RKO (cell line): ENCODE data around the gene SGCE.
A peak's percentile ranks its signal among the peaks of the same experiment; 100 is the strongest.
"Not testable (repeated sequence)": the region's sequence is repeated elsewhere in the genome, so short reads cannot be mapped to it uniquely, and the experiment has no call there.

Experiments
- DNase-seq: peaks from one replicate; pipeline ENCODE4 v3.0.0-alpha.2; 2016; ENCODE audit warnings: low spot score

The SGCE gene, protein sequence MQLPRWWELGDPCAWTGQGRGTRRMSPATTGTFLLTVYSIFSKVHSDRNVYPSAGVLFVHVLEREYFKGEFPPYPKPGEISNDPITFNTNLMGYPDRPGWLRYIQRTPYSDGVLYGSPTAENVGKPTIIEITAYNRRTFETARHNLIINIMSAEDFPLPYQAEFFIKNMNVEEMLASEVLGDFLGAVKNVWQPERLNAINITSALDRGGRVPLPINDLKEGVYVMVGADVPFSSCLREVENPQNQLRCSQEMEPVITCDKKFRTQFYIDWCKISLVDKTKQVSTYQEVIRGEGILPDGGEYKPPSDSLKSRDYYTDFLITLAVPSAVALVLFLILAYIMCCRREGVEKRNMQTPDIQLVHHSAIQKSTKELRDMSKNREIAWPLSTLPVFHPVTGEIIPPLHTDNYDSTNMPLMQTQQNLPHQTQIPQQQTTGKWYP

DNA sequence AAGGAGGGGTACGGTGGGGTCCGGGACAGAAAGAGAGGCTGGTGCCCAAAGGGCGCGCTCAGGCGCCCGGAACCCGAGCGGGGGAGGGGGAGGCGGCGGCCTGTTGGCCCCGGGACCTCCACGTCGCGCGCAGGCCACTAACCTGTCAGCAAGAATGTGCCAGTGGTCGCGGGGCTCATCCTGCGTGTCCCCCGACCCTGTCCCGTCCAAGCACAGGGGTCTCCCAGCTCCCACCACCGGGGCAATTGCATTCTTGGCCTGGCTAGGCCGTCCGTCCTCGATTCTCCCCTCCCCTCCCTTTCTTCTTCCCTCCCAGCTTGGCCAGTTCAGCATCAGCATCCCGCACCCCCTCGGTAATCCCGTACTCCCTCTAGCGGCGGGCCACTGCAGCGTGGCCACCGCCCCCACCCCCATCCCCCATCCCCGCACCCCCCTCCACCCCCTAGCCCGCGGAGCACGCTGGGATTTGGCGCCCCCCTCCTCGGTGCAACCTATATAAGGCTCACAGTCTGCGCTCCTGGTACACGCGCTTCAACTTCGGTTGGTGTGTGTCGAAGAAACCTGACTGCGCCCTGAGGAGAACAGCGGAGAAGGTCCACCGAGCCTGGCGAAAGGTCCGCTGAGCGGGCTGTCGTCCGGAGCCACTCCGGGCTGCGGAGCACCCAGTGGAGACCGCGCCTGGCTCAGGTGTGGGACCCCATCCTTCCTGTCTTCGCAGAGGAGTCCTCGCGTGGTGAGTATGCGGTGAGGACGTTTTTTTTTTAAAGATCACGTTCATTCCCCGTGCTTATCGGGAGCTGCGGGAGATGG, at the start of gene SGCE:
SGCE (minus strand) TSS at position 286 of the 810 bp plus-strand sequence; CDS start at position 251, 35 bp downstream.
- DNase-seq = no peak

DNA sequence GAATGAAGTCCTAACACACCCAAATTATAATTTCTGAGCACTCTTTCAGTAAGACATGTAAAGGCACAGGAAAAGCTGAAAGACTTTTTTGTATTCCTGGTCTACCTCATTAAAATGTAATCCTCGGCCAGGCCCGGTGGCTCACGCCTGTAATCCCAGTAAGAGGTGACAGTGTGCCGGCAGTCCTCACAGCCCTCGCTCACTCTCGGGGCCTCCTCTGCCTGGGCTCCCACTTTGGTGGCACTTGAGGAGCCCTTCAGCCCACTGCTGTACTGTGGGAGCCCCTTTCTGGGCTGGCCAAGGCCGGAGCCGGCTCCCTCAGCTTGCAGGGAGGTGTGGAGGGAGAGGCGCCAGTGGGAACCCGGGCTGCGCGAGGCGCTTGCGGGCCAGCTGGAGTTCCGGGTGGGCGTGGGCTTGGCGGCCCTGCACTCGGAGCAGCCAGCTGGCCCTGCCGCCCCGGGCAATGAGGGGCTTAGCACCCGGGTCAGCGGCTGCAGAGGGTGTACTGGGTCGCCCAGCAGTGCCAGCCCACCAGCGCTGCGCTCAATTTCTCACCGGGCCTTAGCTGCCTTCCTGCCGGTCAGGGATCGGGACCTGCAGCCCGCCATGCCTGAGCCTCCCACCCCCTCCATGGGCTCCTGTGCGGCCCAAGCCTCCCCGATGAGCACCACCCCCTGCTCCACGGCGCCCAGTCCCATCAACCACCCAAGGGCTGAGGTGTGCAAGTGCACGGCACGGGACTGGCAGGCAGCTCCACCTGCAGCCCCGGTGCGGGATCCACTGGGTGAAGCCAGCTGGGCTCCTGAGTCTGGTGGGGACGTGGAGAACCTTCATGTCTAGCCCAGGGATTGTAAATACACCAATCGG, 49.5 kb upstream of the SGCE start:
- not testable (repeated sequence) for DNase-seq

DNA sequence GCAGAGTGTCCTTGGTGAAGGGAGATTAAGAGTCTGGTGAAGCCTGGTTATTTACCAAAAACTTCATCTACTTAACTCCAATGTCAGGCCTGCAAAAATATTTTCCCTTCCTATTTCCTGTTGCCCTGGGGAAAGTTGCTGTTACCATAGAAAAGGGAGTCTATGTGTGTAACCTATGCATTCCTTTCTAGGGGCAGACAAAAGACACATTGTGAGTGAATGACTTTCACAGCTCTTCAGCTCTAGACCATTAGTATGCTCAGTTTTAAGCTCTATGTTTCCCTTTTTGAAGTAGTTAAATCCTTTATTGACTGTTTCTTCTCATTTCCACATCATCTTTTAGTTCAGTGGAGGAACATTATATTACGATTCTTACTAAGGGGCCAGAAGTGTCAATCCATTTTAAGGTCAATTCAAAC, 45.6 kb upstream of the SGCE start:
- no peak for DNase-seq

DNA sequence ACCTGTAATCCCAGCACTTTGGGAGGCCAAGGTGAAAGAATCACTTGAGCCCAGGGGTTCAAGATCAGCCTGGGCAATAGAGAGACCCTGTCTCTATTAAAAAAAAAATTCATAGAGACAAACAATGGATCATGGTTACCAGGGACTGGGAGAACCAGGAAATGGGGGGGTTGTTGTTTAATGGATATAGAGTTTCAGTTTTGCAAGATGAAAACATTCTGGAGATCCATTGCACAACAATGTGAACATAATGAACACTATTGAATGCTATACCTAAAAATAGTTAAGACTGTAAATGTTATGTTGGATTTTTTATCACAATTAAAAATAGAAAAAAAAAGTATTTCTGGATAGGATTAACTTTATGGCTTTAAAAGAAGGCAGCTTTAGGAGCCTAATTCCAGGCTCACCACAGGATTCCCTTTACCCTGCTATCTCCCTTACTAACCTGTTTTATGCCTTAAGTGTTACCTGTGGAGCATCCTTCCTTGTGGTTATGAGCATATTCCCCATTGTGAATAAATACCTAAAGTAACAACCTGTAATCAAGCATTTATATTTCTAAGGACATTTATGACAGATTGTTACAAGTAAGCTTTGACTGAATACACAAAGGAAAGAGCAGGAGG, 45.1 kb upstream of the SGCE start:
- DNase-seq = no peak

DNA sequence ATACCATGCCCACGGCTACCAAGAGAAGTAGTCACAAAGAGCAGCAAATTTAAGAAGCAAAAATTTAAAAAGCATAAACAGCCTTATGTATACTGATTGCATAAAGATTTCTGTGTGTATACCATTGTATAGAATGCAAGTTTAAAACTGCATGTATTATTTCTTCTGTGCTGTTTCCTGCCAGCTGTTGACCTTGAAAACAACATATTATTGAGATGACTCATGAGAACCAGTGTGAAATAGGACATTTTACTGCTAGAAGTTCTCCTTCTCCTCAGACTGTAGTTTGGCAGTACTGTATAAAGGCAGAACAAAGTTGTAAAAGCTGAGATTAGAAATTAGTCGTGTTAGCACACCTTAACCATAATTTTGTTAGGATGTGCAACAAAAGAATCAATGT, 42.3 kb upstream of the SGCE start:
- peak; percentile 80 for DNase-seq

DNA sequence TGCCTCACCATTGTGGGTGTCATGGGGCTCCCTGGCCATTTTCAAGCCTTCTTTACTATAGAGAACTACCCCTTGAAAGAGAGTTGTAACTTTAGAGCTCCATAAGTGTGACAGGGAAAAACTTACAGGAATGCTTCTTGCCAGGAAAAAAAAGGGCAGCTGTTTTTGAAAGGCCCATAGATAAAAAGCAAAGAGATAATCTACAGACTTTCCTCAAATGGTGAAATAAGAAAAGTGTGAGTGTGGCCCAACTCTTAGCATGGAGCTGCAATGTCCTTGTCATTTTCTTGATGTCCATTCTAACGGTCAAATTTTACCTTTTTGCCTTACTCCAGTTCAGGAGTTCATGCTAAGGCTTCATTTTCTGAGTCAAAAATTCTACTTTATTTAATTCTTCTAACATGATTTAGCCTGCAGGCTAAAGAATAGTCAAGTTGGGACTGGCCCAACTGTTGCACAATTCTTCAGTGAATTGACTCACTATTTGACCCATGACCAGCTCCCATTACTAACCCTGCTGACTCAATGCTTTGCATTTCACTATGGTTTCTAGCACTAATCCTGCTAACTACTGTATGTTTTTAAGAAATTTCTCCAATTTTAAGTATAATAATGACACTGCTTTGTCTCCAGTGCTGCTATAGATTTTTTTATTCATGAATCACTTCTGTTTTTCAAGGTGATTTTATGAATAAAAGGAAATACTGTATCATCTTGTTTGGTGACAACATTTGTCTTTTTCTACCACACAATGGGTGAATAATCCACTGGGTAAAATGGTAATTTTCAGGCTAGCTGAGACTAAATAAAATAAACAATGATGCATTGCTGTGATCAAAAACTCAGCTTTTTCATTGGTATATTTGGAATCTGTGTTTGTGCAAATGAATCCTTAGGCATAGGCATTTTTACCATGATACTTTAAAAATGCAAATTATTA, 41.4 kb upstream of the SGCE start:
- peak; percentile 94 for DNase-seq

DNA sequence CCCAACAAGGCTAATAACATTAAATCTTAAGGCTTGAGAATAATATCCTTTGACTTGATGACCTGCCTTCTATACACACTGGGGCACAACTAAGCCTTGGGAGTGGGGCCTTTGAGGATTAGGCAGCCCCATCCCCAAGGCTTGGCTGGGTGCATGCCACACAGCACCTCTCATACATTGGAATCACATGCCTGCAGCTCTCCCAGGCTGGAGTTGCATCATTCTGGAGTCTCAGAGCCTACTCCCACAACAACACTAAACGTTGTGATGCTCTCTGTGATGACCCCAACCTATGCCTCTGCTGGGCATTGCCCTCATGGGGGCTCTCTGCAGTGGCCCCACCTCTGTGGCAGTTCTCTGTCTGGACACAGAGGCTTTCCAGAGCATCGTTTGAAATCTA, 31.9 kb upstream of the SGCE start:
- no peak for DNase-seq

DNA sequence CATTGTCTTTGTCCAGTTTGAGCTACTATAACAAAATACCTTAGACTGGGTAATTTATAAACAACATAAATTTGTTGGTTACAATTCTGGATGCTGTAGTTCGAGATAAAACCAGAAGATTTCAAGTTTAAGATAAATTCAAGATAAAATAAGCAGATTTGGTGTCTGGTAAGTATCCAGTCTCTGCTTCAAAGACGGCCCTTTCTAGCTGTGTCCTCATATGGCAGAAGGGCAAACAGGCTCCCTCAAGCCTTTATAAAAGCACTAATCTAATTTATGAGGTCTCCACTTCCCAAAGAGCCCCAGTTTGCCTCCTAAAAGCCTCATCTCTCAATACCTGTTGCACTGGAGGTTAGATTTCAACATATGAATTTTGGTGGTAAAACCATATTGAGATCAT, 31.1 kb upstream of the SGCE start:
- no peak for DNase-seq

DNA sequence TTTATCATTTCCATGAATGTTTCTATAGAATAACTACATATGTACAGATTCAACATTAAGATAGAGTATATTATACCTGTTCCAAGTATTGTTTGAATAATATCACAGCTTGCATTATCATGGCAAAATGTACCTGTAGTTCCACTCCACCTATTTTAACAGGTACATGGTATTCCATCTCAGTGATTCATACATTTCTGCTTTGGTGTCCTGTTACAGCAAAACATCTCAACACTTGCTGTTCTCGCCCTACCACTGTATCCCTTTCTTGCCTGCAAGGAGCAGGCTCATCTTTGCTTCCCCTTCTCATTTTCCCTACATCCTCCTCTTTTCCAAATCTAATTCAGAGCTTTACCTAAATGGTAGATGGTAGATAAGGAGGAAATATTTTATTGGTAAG, 27.1 kb upstream of the SGCE start:
- DNase-seq = no peak

DNA sequence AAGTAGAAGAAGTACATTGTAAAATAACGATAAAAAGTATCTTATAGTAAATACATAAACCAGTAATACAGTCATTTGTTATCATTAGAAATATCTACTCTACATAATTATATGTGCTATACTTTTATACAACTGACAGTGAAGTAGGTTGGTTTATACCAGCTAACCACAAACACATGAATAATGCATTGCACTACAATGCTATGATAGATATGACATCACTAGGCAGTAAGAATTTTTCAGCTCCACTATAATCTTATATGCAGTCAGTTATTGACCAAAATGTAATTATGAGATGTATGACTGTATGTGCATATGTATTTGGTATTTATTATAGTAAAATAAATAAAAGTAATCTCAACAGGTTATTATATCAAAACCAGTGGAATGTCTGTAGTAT, 23.4 kb upstream of the SGCE start:
- no peak for DNase-seq

DNA sequence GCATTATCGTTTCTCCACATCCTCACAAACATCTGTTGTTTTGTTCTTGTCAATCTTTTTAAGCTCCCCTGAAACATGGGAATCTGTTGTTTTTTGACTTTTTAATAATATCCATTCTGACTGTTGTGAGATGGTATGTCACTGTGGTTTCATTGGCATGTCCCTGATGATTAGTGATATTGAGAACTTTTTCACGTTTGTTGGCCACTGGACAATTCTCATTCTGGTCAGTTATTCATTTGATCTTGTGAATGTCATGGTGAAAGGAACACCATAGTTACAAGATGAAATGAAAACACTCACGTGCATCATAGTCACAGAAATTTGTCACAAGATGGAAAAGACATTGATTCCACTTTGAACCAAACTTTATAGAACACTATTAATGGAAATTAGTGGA, 20.5 kb upstream of the SGCE start:
- DNase-seq = no peak

DNA sequence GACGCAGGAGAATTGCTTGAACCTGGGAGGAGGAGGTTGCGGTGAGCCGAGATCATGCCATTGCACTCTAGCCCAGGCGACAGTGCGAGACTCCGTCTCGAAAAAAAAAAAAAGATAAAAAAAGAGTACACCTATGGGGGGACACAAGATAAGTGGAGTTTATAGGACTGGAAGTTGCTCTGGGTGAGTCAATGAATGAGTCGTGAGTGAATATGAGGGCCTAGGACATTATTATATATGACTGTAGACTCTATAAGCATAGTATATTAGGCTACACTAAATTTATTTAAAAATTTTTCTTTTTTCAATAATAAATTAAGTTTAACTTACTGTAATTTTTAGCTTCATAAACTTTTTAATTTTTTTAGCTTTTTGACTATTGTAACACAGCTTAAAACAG, 19.4 kb upstream of the SGCE start:
- peak; percentile 54 for DNase-seq

DNA sequence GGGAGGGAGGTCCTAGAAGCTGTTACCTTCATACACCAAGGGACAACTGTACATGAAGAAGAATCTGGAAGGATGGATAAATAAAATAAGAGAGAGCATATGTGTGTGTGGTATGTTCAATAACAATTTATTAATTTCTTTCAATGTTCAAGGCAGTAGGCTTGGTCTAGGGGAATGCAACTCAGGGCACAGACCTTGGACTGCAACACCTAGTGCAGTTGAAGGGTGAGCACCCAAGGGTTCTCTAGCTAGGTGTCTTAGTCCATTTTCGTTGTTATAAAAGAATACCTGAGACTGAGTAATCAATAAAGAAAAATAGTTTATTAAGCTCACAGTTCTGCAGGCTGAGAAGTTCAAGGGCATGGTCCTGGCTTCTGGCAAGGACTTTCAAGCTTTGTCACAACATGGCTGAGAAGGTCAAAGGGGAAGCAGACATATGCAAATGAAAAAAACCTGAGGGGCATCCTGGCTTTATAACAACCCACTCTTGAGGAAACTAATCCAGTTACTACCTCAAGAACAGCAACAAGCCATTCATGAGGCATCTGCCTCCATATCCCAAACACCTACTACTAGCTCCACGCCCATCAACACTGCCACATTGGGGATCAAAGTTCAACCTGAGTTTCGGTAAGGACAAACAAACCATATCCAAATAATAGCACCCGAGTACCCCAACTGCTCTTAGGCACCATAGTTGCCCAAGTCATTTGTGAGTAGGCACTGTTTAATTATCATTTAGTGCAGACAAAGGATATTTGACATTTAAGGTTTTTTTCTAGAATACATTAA, 15.7 kb upstream of the SGCE start:
- no peak for DNase-seq

DNA sequence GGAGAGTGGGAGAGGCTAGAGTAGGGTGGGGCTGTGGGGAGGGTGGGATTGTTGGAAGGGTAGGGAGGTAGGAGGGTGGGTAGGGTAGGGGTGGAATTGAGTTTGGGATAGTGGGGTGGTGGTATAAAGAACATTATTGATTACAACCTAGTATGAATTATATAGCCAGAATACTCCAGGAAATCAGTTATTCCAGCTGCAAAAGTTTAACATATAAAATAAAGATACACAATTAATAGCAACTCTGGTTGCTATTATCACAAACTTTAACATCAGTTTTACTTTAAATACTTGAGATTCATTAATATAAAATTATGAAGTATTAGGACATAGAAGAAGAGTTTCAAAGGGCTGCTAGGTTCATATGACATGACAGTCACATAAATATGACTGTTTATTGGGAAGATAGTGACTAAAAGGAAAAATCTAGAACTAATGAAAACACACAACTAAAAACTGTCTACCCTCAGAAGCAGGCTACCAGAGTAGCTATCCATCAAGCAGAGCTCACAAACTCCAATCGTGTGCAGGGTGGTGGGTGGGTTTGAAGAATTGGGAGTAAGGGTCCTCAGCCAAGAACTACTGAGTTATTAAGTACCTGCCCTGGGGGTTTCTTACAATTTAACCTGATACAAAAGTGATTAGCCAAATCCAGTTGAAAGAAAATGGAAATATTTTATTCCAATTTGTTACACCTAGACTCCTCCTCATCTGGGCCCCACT, 14.0 kb upstream of the SGCE start:
- DNase-seq = no peak

DNA sequence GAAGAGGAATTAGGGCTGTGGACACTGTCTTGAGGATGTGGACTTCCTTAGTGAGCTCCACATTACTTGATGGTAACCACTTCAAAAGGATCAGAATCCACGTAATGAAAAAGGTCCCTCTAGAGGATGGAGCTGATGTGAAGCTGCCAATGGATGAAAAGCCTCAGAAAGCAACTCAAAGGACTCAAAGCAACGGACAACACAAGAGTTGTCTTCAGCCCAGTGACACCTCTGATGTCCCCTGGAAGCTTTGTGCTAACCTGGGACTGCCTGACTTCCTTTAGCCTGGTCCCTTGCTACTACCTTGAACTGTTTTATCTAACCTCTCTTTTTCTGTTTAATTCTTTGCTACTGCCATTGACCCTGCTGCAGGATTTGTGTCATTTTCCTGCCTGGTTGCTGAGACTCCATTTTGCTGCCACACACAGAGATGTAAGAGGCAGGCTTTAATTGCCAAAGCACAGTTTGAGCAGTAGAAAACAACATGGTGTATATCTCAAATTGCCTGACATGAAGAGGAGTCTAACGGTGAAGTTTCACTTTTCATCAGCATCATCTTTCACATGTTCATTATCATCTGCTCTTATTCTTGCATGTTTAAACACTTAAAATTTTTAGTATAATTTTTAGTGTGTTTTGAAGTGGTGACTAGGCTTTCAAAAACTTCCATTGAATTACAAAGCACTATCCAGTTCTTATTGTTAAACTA, 11.1 kb upstream of the SGCE start:
- no peak for DNase-seq

DNA sequence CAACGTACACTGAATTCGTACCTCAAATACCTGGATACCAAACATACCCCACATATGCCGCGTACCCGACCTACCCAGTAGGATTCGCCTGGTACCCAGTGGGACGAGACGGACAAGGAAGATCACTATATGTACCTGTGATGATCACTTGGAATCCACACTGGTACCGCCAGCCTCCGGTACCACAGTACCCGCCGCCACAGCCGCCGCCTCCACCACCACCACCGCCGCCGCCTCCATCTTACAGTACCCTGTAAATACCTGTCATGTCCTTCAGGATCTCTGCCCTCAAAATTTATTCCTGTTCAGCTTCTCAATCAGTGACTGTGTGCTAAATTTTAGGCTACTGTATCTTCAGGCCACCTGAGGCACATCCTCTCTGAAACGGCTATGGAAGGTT, 9.5 kb upstream of the SGCE start:
- DNase-seq = no peak

DNA sequence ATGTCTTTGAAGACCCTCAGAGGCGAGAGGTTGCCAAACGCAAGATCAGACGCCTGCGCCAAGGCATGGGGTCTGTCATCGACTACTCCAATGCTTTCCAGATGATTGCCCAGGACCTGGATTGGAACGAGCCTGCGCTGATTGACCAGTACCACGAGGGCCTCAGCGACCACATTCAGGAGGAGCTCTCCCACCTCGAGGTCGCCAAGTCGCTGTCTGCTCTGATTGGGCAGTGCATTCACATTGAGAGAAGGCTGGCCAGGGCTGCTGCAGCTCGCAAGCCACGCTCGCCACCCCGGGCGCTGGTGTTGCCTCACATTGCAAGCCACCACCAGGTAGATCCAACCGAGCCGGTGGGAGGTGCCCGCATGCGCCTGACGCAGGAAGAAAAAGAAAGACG, 8.1 kb upstream of the SGCE start:
- DNase-seq = no peak

DNA sequence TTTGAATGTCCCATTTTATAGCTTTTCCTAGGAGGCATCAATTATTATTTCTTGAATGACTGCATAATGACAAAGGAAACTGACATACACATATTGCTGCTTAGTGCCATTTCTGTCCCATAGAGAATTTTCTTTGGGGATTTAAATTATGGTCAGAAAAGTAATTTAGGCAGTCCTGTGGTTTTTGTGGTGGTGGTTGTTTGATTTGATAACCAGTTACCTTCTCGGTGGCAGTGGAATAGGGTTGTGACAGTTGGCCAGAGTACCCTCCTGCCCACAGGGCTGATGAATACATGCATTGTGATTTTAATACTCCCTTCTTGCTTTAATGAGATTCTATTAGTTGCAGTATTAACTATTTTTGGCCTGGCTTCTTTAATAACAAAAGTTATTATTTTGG, 6.6 kb upstream of the SGCE start:
- DNase-seq = no peak

DNA sequence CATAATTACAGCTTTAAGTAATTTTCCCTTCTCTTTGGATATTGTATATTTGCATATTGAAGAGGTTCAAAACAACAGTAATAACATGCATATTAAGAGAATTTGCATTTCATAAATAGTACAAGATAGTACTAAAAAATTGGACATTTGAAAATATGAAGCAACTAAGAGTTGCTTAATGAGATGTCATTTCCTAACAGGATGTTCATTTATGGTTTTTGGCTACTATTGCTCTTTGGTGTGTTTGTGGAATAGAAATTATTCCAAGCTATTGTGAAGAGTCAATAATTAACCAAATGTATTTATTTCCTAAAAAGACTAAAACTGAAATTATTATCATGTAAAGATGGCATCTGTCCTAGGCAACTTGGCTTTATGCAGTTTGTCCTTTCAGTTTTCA, 4.1 kb upstream of the SGCE start:
- DNase-seq = no peak
